ENCODE data around the gene WDFY2.
"Not testable (repeated sequence)": the region's sequence is repeated elsewhere in the genome, so short reads cannot be mapped to it uniquely, and the experiment has no call there.

Gene WDFY2

DNA sequence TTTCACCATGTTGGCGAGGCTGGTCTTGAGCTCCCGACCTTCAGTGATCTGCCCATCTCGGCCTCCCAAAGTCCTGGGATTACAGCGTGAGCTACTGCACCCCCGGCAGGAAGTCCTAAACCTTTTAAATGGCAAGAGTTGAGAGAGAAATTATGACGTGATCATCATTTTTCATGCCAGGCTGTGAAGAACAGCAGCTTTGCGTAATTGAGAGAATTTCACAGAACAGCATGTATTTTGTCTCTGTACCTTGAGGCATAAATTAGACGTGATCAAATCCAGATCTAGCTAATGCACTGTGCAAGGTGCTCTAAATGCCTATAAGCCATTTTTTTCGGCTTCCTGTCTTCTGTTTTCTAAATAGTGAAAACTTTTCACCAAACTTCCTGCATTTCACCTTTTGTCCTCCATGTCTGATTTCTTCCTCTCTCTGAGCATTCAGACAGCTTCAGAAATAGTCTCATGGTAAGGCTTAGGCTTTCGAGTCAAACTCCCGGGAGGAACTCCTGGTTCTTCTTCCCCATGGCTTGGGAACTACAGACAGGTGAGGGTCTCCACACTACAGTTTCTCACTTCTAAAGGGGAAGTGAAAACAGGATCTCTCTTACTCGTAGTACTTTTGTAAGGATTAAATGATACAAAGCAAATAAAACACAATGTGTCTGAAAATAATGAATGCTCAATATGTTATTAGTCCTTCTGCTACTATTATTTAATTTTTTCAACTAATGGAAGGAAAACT is 51.0 kb downstream of the WDFY2 start:
- DNase-seq, result no peak

DNA sequence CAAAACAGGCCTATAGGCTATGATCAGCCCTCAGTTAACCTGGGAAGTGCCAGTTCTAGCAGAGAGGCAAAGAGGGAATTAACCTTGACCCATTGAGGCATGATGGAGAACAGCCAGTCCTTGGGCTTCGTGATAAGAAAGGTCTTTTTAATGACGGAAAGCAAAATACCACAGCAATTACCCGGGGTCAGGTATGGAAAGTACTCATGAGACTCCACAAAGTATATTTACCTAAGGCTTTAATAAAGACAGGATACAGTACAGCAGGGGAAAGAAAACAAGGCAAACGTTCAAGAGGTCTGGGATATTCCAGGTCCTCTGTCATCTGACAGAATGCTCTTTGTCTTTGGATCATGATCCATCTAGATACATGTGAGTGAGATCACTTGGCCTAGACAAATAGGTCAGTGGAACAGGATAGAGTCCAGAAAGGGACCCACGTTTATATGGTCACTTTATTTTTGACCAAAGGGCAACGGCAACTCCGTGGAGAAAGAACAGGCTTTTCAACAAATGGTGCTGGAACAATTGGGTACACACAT is 52.2 kb downstream of the WDFY2 start:
- DNase-seq, result no peak

DNA sequence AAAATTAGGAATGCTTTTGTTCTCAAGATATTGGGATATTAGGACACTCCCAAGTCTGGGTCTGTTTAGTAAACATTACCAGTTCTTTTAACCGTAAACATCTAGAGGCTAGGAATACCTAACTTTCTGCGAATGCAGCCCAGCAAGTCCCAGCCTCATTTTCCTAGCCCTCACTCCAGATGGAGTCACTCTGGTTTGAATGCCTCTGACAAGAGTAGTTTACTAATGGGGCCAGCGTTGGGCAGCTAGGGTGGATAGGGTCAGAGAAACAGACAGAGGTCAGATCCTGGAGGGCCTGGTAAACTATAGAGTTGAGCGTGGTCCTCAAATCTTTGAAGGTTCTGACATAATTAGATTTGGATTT is 53.6 kb downstream of the WDFY2 start:
- no peak for DNase-seq

DNA sequence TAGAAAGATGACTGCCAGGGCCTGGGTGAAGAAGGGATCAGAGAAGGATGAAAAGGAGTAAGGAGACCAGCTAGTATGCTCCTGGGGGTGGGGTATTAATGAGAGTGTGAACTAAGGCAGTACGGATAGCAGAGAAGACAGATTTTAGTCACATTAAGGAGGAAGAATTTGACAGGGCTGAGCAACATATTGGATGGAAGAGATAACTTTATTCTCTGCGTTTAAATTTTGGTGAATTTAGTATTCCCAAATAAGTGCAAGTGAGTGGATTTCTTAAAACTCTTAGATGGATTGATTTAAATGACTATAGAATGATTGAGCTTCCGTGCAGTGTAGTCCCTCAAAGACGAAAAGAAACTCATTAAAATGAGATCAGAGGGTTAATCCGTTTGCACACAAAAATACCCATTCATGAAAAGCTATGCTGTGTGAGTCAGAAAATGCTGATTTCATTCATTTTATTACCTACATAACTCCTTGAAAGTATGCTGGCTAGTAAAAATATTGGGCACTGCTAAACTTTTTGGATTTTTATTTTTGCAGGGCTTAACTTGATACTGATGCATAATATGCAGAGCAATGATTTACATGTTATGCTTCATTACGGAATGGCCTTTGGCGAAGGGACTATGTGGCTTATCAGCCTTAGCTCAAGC is 54.1 kb downstream of the WDFY2 start:
- no peak for DNase-seq

DNA sequence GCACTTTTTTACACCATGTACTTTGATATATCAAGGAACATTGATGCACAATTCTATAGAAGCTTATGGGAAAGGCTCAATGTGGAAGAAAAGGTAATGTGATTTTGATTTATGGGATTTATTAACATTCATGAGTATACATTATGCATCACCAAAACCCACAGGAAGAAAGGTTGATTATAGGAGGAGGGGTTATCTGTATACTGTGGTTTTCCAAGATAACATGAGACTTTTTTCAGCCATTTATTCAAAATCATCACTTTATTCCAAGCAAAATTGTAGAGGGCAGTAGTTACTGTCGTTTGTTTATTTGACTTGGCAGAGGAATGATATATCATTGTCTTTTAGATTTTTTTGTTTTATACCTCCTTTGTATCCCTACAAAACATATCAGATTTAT is 54.9 kb downstream of the WDFY2 start:
- DNase-seq, result no peak

DNA sequence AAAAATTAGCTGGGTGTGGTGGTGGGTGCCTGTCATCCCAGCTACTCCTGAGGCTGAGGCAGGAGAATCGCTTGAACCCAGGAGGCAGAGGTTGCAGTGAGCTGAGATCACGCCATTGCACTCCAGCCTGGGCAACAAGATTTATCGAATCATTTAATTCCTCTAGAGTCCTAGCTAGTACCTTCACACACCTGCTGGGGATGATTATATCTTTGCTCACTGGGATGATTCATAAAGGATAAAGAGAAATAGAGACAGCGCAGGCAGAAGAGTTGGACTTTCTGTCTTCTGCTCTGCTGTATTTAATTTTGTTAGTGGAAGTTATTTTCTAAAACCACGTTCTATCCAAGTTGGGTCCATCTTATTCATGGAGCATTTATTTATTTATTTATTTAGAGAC is 56.4 kb downstream of the WDFY2 start:
- DNase-seq, result not testable (repeated sequence)

DNA sequence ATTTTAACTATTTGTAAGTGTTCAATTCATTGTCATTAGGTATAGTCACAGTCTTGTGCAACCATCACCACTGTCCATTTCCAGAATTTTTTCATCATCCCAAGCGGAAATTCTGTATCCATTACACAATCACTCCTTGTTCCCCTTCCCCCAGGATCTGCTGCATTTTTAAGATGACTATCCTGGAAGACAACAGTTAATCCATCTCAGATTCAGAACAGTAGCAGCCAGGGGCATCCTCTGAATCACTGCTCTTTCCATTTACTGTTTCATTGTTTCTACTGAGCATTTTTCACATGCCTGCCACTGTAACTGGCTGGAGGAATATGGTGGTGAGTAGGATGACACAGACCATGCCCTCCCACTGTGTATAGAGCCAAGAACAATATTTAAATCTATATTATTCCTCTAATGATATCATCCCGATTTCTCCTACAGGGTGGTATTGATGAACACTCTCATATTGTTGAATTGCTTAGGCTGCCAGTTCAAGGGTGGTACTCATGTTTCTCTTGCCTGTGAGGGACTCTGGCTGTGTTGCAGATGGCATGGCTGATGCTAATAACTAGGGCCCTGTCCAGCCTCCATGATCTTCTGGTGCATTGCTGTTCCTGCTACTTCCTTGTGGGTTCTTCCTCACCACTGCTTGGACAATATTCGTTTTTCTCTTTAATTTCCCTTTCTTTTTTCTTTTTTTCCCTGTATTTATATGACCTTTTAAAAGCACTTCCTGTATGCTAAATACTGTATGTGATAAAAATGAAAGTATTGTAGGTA is 59.0 kb downstream of the WDFY2 start:
- DNase-seq, result no peak

DNA sequence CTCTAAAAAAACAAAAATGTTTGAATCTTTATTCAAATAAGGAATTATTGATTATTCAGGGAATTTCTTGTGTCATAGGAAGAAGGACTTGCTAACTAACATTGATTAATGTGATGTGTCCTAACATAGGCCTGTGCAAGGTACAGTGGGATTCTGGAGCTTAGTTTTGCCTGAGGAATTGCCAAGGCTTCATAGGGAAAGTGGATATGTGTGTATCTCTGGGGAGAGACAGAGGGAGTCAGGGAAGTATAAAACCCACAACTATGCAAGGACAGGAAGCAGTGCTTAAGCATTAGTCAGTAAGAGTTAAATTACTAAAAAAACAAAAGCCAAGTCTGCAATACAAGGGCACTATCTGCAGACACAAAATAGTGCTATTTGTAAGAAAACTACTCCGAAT is 59.6 kb downstream of the WDFY2 start:
- no peak for DNase-seq

DNA sequence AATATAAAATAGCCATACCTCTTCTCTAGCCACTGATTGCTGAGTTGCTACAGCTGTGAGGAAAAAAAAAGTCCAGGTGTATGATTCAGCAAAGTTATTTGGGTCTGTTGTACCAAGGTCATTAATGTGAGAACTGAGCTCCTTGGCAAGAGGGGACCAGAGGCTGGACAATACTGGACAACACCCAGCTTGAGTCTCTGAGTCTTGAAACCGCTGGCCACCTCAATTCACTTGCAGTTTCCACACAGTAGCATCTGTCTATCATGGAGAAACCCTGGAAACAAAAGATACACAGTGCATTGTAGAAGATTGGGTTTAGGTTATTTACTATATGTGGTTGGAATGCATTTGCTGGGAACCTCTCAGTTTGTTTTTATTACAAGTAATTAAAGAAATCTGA is 60.4 kb downstream of the WDFY2 start:
- DNase-seq, result no peak

DNA sequence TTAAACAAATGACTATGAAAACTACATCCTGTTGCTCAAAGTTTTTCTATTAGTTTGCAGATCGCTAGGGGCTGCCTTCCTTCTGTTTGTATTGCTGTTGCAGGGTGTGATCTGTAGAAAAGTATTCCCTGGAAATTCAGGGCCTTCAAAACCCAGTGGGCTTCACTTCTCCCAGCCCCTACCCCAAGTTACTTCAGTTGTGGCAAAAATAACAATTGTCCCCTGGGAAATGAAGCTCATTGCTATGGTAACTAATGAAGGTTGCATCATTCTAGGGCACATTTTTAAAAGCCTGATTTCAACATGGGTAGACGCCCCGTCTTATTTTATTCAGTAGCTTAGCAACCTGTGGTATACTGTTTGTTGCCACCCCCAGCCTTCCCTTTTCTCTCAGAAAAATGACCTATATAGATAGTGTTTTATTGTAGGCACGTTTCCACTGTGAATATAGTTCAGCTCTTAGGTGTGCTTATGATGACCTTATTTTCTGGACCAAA is 60.9 kb downstream of the WDFY2 start:
- peak; percentile 21 for DNase-seq

DNA sequence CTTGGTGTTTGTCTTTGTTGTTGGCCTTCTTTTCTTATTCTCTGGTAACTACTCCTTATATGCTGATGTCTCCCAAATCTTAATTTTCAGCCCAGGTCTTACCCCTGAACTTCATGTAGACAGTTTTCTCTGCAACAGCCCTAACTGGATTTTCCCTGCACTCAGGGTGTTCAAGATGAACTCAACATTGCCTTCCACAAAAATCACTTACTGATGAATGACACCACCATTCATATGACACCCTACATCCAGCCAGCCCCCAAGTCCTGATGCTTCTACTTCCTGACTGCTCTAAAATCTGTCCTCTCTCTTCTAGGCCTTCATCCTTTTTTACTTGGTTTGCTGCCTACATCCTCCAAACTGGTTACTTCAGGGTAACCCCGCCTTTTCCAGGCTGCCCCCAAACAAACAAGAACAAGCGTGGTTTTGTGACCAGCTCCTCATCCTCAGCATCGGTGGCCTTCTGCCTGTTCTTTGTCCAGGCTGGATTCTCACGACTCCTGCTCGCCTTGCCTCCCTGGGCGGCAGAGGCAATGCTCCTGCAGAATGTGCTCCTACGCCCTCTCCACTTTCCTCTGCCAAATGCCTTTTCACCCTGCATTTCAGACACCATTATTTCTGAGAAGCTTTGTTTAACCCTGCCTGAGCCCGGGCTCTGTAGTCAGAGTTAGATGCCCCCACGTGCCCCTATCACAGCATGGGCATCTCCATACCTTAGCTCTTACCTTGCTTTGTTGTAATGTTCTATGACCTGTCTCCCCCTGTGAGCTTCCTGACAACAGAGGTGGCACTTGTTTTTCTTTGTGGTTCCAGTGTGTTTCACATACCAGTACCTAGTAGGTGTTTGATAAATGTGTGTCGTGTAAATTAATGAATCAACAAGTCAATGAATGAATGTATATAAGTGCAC is 61.8 kb downstream of the WDFY2 start:
- DNase-seq, result no peak

DNA sequence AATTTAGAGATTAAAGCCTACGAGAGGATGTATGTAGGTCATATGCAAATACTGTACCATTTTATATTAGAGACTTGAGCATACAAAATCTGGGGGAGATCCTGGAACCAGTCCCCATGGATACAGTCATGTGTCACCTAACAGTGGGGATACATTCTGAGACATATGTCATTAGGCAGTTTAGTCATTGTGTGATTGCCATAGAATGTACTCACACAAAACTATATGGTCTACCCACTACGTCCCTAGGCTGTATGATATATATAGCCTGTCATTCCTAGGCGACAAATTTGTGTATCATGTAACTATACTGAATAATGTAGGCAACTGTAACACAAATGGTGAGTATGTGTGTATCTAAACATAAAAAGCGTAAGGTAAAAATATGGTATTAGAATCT is 62.8 kb downstream of the WDFY2 start:
- no peak for DNase-seq

DNA sequence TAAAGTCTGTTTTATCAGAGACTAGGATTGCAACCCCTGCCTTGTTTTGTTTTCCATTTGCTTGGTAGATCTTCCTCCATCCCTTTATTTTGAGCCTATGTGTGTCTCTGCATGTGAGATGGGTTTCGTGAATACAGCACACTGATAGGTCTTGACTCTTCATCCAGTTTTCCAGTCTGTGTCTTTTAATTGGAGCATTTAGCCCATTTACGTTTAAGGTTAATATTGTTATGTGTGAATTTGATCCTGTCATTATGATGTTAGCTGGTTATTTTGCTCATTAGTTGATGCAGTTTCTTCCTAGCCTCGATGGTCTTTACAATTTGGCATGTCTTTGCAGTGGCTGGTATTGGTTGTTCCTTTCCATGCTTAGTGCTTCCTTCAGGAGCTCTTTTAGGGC is 67.9 kb downstream of the WDFY2 start:
- DNase-seq, result not testable (repeated sequence)

DNA sequence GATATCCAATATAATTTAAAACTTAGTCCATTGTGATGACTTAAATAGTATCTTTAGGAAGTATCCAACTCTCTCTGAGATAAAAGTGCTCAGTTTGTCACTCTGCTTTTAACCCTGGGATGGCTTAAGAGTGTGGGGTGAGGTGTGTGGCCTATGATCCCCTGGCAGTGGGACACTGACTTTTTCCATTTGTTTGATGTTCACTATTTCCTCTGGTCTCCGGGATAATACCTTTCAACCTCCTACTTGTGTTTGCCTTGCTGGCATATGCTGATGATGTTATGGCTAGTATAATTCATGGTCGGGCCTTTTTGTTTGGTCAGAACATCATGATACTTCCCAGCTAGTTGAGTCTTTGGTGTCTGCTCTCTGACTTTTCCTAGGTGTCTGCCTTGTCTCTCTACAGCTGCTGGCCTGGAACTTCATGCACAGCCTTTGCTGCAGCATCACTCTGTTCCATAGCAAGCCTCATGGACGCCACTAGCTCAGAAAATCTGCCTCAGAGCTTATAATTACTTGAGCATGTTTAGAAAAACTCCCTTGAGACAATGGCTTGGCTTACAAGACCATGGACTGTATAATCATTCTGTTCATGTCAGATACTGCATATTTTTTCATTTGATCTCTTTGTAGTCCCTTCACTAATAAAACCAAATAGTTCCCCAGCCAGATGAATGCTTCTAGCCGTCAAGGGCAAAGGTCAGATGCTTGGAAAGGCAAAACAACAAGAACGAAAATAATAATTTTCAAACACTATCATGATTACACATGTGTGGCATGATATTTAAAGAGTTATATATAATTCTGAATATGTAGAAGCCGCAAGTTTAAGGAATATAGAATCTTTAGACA is 75.2 kb downstream of the WDFY2 start:
- DNase-seq, result no peak

DNA sequence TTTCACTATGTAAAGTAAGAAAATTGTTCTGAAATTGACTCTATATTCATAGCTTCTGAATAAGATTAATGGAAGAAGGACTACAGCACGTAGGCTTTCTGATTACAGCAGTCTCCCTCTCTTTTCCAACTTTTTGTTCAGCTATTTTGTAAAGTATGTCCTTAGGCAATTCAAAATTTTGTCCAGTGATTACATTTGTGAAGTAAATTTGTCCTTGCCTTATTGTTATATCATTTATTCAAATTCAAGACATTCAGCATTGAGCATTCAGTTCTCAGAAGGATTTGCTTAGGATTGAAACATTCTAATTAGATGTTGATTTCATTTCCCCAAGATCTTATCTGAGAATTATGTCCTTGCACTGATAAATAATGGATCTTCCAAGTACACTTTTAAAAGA is 76.6 kb downstream of the WDFY2 start:
- DNase-seq, result no peak

DNA sequence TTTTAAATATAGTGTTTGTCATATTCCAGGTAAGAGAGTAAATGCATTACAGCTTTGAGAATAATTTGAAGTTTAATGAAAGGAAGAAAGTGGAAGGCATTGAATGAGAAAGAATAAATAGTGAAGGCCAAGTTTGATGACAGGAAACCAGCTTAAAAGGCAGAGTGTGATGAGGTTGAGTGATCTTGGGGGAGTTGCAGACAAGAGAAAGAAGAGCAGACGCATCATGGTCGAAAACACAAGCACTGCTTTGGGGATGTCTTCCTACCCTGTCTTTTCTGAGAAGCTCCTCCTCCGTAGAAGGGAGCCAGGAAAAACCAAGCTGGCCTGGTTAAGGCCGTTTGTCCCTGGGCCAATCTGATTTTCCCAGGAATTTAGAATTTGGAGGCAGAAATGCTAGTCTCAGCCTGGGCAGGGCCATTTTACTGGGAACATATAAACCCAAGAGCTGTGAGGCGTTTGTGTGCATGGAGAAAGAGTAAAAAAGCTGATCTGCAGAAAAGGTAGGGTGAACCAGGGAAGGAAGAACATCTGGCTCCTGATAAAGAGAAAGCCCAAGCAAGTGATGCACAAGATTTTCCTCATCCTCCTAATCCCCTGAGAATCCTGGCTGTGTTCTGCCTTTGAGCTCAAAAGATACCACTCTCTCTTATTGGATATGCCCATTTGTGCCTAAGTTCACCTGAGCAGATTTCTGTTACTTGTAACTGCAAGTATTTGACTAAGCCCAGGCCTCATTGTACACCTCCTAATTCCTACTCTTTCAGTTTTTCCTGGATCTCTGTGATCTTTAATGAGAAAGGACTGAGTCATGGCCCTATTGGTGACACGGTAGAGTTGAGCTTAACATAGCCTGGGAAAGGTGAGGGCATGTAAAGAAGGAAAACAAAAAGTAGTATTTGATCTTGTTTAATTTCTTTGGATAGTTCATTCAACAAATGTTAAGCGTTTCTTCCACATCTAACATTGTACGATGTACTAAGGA is 80.0 kb downstream of the WDFY2 start:
- no peak for DNase-seq

DNA sequence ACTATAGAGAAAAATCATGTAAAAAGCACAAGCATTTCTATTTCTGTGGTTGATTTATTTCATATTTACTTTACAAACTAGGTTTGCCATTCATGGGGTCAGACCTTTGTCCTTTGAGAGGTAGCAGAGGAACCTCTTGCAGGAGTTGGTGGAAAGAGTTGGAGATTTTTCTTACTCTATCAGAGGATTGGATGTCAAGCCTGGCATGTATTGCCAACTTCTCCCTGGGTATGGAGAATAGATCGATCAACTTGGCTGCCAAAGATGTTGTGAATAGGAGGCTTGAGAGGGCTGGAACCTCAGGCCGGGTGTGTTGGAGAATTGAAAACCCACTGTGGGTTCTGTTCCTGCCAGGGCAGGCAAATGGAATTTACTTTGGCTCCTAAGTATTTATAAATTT is 81.2 kb downstream of the WDFY2 start:
- no peak for DNase-seq

DNA sequence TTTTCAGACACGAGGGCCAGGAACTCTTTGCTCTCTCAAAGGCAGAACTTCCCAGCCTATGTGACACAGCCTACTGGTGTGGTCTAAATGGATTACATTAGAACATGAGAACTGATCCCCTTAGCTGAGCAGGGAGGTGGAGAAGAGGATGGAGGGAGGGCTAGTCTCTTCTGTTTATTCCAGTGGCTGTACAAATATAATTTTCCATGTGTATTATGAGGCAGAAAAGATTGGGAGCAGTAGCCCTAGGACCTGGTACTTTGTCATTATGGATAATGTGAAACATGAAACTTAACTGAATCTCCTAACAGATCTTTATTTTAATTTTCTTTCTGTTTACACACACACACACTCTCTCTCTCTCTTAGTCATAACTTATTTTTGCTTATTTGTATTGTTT is 82.1 kb downstream of the WDFY2 start:
- no peak for DNase-seq

DNA sequence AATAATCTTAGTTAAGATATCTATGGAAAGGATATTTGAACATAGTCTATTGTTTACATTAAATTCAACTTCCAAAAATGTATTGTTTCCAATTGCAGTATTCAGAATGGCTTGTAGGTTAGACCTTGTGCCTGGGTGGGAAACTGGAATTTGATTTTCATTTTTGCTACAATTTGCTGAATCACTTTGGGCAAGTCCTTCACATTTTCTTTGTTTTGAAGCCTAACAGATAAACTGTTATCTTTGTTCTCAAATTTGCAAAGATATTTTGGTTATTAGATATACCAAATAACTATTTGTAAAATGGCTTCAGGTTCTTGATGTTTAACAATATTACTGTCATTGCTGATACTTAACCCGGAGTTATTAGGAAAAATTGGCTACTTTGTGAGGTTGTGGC is 82.6 kb downstream of the WDFY2 start:
- no peak for DNase-seq

DNA sequence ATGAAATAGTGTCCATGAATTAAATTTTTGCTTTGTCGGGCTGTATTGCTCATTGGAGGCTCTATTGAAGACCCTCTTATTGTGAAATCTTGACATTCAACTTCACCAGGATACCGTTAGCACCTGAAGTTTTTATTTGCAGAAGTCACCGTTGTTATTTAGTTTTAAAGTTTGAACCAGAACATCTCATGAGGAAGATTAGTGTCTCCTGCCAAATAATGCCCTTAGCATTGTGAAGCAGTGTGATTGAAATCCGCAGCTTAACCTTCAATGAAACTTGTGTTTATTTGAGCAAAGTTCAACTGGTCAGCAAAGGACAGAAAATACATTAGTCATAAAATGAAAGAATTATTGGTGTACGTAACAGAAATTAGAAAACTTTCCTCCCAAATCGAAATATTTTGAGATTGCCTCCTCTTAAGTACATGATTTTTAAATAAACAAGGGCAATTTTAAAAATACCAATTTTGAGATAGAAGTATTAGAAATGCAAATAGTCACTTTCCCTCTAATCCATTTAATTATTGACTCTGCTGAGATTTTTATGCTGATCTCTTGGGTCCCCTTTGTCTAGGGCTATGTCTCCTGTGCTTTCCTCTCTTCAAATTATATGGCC is 84.4 kb downstream of the WDFY2 start:
- no peak for DNase-seq
